ENCODE data around the gene CARNS1.

Gene CARNS1

DNA sequence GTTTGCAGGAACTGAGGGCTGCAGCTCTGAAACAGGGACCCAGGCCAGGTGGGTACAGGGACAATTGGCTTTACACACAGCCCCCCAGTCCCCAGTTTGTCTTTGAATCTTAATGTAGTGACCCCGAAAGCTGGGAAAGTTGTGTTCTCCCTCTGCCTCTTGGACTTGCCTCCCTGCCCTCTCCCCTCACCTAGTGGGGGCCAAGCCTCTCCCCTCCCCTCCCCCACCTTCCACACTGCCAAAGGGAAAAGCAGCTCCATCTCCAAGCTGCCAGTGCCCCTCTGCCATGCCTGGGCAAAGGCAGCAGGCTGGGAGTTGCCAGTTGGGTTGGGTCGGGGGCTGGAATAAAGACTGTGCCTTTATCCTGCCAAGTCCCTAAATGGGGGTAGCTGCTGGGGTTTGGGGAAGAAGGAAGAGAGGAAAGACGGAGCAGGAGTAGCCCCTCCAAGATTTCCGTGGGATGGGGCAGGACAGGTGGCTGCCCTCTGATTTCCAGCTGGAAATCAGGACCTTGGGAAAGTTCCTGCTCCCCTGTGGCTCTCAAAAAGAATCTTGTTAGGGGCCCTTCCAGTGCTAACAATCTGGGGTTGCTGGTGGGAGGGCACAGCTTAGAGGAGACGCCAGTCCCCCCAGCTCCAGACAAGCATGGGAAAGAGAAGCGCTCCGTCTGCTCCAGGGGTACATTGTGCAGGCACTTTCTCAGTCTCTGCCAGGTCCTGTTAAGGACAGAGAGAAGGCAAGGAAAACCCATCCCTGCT is 39.2 kb upstream of the CARNS1 start:
- no peak for DNase-seq

GRCh38 chr11:67376873-67377808 is 38.3 kb upstream of the CARNS1 start:
- DNase-seq, result no peak

DNA sequence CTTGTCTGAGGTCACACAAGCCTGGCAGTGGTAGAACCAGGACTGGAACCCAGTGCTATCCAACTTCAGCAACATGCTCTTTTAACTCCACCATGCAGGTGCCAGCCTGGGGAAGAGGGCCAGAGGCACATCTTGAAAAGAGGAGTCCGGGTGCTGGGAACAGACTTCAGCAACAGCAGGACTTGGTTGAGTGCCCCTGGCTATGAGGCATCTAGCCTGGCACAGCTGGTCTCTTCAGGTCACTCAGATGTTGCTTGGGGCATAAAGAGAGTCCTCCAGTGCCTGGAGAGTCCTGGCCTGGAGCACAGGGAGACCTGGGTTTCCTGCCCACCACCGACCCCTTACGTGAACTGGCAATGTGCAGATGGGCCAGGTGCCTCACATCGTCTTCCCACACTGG is 36.9 kb upstream of the CARNS1 start:
- DNase-seq, result no peak

- DNase-seq, result no peak
Measured at GRCh38 chr11:67379061-67380058, 36.1 kb upstream of the CARNS1 start.

- no peak for DNase-seq
Measured at GRCh38 chr11:67381244-67381972, 34.1 kb upstream of the CARNS1 start.

GRCh38 chr11:67382276-67383136 is 33.0 kb upstream of the CARNS1 start:
- DNase-seq, result peak; percentile 81

DNA sequence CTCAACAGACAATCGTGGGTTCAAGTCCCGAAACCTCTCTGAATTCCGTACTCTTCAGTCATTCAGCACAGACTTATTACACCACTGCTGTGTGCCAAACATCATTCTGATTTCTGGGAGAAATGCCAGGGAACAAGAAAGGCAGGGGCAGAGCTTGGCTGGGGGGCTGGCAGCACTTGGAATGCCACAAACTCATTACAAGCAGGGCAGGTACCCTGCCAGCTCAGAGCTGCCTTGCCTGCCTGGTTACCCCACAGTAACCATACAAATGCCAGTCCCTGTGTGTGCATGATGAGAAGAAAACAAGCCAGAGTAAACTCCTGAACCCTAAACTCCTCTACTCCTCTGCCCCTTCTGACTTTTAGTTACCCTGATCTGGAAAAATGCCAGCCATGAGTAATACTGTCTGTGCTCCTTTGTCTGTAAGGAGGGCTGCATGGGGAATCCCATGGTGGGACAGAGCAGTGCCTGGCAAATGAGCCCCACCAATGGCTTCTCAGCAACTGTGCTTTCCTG is 30.6 kb upstream of the CARNS1 start:
- no peak for DNase-seq

DNA sequence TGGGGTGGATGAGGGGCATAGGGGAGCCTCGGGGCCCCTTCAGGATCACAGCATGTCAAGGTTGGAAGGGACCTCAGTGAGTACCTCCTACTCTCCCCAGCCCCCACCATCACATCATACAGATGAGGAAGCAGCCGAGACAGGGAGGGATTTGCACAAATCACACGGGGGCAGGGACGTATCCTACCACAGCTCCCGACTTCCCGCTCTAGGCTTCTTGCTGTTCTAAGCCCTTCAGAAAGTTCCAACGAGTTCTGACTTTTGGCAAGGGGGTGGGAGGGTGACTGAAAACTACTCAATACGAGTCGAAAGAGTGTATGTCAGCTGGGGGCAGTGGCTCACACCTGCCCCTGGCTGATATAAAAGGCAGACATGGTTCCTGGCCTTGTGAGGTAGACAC is 28.4 kb upstream of the CARNS1 start:
- no peak for DNase-seq

DNA sequence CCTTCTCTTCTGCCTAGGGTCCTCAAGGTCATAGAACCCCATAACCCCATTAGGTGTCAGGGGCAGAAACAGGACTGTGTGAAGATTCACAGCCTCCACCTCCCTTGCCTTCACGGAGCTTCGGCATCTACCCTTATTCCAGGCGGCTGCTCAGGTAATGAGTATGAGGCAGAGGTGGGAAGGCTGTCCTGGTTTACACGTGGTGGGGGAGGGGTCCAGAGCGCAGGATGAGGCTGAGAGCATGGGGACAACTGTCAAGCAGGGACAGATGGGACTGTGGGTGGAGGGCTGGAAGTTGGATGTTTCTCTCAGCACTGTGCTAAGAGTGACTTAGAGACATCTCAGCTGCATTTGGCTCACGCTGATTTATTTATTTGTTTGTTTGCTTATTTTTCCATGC is 28.0 kb upstream of the CARNS1 start:
- DNase-seq, result no peak

DNA sequence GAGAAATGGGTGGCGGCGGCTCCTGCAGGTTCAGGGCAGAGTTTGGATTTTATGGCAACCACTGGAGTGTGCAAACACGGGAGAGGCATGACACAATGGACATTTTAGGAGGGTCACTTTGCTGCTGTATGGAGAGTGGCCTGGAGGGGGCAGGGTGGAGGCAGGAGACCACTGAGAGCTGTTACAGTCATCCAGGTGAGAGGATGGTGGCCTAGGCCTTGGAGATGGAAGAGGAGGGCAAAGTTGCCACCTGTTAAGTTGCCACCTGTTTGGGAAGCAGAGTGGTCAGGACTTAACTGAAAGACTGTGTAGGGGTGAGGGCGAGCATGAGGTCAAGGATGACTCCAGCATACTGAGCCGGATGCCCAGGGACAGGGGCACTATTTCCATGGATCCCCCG is 26.0 kb upstream of the CARNS1 start:
- peak; percentile 56 for DNase-seq

- no peak for DNase-seq
Measured at GRCh38 chr11:67390947-67391303, 24.6 kb upstream of the CARNS1 start.

GRCh38 chr11:67391304-67392182 is 23.9 kb upstream of the CARNS1 start, which contains the start of gene RAD9A:
Gene RAD9A, plus strand, starts transcription at chr11:67391986. Its CDS starts 59 bp downstream, at chr11:67392045.
- DNase-seq, result peak; percentile 87

DNA sequence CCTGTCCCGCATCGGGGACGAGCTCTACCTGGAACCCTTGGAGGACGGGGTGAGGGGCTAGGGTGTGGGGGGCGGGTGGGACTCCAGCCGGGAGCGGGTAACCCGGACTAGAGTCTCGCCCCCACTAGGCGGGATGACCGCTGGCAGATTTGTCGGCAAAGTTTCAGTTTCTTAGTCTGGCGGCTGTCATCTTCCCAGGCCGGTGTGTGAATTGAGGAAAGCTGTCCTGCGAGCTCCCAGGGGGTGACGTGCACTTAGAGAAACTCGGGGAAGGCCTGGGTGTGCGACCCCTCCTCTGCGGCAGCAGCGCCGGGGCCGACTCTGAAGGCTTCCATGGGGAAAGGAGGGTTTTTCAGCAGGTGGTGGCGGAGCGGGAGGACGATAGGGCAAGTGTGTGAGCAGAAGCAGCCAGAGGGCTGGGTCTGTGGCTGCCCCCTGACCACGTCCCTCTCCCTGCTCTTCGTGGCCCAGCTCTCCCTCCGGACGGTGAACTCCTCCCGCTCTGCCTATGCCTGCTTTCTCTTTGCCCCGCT is 23.2 kb upstream of the CARNS1 start:
- DNase-seq, result no peak

- no peak for DNase-seq
Measured at GRCh38 chr11:67393437-67393836, 22.0 kb upstream of the CARNS1 start.

- DNase-seq, result no peak
Measured at GRCh38 chr11:67393990-67394389, 21.5 kb upstream of the CARNS1 start.

- no peak for DNase-seq
Measured at GRCh38 chr11:67395555-67396258, 19.8 kb upstream of the CARNS1 start.

DNA sequence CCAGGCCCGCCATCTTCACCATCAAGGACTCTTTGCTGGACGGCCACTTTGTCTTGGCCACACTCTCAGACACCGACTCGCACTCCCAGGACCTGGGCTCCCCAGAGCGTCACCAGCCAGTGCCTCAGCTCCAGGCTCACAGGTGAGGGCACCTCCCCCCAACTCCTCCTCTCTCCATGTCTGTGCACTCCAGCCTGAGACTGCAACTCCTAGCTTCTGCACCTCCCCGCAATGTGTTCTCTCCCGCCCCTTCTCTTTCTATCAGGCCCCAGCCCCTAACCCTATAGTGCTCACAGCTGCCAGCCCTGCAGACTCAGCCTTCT is 19.3 kb upstream of the CARNS1 start:
- DNase-seq, result no peak

- DNase-seq, result no peak
Measured at GRCh38 chr11:67396587-67397389, 18.7 kb upstream of the CARNS1 start.
